HEK293T (cell line): ENCODE measurements around the gene DLG1.

Experiments
- CTCF ChIA-PET: fragments of 350-600 bp; formaldehyde crosslinking; extraction: SDS; loops from one replicate; lab custom pipeline; 2021; ENCODE audit warnings: antibody characterized with exemption, inconsistent platforms; lab: Yijun Ruan, JAX
- POLR2A ChIA-PET: fragments of 350-600 bp; formaldehyde crosslinking; extraction: SDS; loops from one replicate; lab custom pipeline; 2020; ENCODE audit warnings: antibody characterized with exemption, inconsistent platforms; lab: Yijun Ruan, JAX
- DNase-seq: peaks from one replicate; pipeline ENCODE4 v3.0.0; 2012; ENCODE audit warnings: mixed read lengths; ENCODE audit errors: extremely low spot score
- ARNT ChIP-seq: fragments of 450-650 bp; IDR thresholded peaks from 2 replicates; pipeline ENCODE4 v1.6.1; 2017; ENCODE audit warnings: mild to moderate bottlenecking
- BHLHE40 ChIP-seq: fragments of 450-650 bp; IDR thresholded peaks from 2 replicates; pipeline ENCODE4 v1.6.1; 2016; ENCODE audit warnings: mild to moderate bottlenecking, moderate library complexity, borderline replicate concordance
- CTBP1 ChIP-seq: fragments of 450-650 bp; IDR thresholded peaks from 2 replicates; pipeline ENCODE4 v1.6.1; 2016; ENCODE audit warnings: borderline replicate concordance
- ELF4 ChIP-seq: fragments of 450-650 bp; IDR thresholded peaks from 2 replicates; pipeline ENCODE4 v1.6.1; 2017; ENCODE audit warnings: antibody characterized with exemption
- FOXA1 ChIP-seq: fragments of 450-650 bp; IDR thresholded peaks from 2 replicates; pipeline ENCODE4 v1.6.1; 2016; ENCODE audit warnings: mild to moderate bottlenecking
- FOXK2 ChIP-seq: fragments of 450-650 bp; IDR thresholded peaks from 2 replicates; pipeline ENCODE4 v1.6.1; 2016; ENCODE audit warnings: mild to moderate bottlenecking
- FOXM1 ChIP-seq: fragments of 450-650 bp; IDR thresholded peaks from 2 replicates; pipeline ENCODE4 v1.6.1; 2017; ENCODE audit warnings: mild to moderate bottlenecking, borderline replicate concordance
- HDGF ChIP-seq: fragments of 450-650 bp; IDR thresholded peaks from 2 replicates; pipeline ENCODE4 v1.6.1; 2017; ENCODE audit warnings: antibody characterized with exemption, borderline replicate concordance
- L3MBTL2 ChIP-seq: fragments of 450-650 bp; conservative IDR thresholded peaks from 2 replicates; pipeline ENCODE4 v1.6.1; 2016; ENCODE audit warnings: mild to moderate bottlenecking
- LEF1 ChIP-seq: fragments of 450-650 bp; IDR thresholded peaks from 2 replicates; pipeline ENCODE4 v1.6.1; 2017; ENCODE audit warnings: mild to moderate bottlenecking, borderline replicate concordance
- NFRKB ChIP-seq: fragments of 450-650 bp; IDR thresholded peaks from 2 replicates; pipeline ENCODE4 v1.6.1; 2016; ENCODE audit warnings: mild to moderate bottlenecking, moderate library complexity
- SP1 ChIP-seq: fragments of 450-650 bp; IDR thresholded peaks from 2 replicates; pipeline ENCODE4 v1.6.1; 2017
- SUZ12 ChIP-seq: fragments of 450-650 bp; IDR thresholded peaks from 2 replicates; pipeline ENCODE4 v1.6.1; 2016; ENCODE audit warnings: mild to moderate bottlenecking
- TARDBP ChIP-seq: fragments of 450-650 bp; IDR thresholded peaks from 2 replicates; pipeline ENCODE4 v1.6.1; 2016
- ZNF384 ChIP-seq: fragments of 450-650 bp; IDR thresholded peaks from 2 replicates; pipeline ENCODE4 v1.6.1; 2016
- TF ChIP-seq, protein P1 (sequence below): fragments of 450-650 bp; IDR thresholded peaks from 2 replicates; pipeline ENCODE4 v1.6.1; 2016

Gene DLG1

DNA sequence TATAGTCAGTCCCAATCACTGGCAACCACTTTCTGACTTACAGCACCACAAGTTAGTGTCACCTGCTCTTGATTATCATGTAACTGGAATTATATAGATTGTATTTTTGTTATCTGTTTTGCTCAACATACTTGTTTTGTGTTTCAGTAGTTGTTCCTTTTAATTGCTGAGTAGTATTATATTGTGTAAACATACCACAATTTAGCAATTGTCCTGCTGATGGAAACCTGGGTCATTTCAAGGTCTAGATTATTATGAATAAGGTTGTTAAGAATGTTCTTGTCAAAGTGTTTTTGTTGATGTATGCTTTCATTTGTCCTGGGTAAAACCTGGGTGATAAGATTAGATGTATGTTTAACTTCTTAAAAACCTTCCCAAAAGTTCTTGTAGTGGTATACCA is 186.7 kb downstream of the DLG1 start:
- CTCF ChIA-PET = no interaction called here
- TF ChIP-seq SP1 = no peak
- no peak for TF ChIP-seq NFRKB
- no peak for TF ChIP-seq ELF4
- TF ChIP-seq LEF1 = no peak
- no peak for TF ChIP-seq FOXK2
- no peak for TF ChIP-seq CTBP1
- no peak for TF ChIP-seq L3MBTL2
- no peak for TF ChIP-seq BHLHE40
- no peak for TF ChIP-seq TARDBP
- no peak for TF ChIP-seq ZNF384
- no peak for DNase-seq
- POLR2A ChIA-PET = no interaction called here

GRCh38 chr3:197105786-197106185 is 192.6 kb downstream of the DLG1 start:
- TF ChIP-seq HDGF (no peak), BHLHE40 (no peak), ARNT (no peak), SP1 (no peak), CTBP1 (no peak), ZNF384 (no peak), LEF1 (no peak), NFRKB (no peak), L3MBTL2 (no peak), SUZ12 (no peak), FOXM1 (no peak), FOXA1 (no peak)
- TF ChIP-seq, protein P1, sequence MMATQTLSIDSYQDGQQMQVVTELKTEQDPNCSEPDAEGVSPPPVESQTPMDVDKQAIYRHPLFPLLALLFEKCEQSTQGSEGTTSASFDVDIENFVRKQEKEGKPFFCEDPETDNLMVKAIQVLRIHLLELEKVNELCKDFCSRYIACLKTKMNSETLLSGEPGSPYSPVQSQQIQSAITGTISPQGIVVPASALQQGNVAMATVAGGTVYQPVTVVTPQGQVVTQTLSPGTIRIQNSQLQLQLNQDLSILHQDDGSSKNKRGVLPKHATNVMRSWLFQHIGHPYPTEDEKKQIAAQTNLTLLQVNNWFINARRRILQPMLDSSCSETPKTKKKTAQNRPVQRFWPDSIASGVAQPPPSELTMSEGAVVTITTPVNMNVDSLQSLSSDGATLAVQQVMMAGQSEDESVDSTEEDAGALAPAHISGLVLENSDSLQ = no peak
- ChIA-PET CTCF (no interaction called here), POLR2A (no interaction called here)
- DNase-seq = no peak

DNA sequence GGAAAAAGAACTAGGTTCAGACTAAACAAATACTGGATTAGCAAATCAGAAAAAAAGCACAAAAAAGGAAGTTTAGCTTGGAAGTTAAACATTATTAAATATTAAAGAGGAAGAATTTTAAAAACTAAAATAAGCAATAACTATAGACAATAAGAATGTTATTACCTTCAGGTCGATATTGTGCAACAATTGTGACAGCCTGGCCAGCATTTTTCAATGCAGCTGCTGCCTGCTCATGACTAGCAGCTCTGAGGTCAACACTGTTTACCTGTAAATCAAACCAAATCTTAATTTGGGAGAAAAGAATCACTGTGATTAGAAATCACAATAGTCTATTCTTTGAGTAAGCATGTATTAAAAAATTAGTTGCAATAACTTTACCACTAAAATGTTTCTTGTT is 193.7 kb downstream of the DLG1 start:
- DNase-seq = no peak
- TF ChIP-seq TARDBP (no peak), FOXA1 (no peak), LEF1 (no peak), FOXK2 (no peak), BHLHE40 (no peak), SUZ12 (no peak), NFRKB (no peak), L3MBTL2 (no peak), SP1 (no peak), CTBP1 (no peak), ELF4 (no peak), FOXM1 (no peak)
- TF ChIP-seq, protein P1 = no peak
- ChIA-PET POLR2A (no interaction called here), CTCF (interaction anchor here (0.7 kb wide), 1 partner anchor 38 kb away, joined by 3 read pairs; no protein-coding TSS in a partner anchor)

DNA sequence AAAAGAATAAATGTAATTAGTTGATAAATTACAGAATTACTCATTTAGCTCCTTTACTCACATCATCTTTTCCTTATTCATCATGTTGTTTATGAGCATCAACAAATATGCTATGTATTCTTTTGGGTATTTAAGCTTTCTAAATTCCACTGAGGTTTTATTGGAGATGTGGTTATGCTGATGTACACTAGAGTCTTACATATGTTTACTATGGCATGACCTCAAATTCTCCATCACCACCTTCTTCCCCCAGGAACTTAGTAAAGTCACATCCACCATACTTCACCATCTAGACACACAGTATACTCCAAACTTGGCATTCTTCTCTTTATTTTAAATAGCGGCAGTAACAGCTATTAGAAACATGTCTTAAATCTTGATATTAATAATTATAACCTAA is 194.6 kb downstream of the DLG1 start:
- ChIA-PET CTCF (no interaction called here), POLR2A (no interaction called here)
- TF ChIP-seq FOXK2 (no peak), SUZ12 (no peak)
- no peak for DNase-seq

DNA sequence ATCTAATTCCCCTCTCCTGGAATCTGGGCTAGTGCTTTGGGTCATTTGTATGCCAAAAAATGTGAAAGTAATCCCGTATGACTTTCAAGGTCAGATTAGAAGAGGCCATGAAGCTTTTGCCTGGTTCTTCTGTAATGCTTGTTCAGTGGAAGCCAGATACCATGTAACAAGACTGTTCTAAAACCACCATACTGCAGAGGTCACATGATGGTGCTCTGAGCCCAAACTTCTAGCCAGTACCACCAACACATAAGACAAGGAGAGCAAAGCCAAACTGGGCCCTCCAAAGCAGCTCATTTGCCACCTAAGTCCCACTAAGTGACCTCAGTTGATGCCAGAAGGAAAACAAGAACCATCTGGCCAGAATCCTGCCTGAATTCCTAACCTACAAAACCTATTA is 204.5 kb downstream of the DLG1 start:
- no peak for DNase-seq
- no peak for TF ChIP-seq NFRKB
- TF ChIP-seq ZNF384 = no peak
- TF ChIP-seq ELF4 = no peak
- TF ChIP-seq BHLHE40 = no peak
- CTCF ChIA-PET = no interaction called here
- POLR2A ChIA-PET = no interaction called here

GRCh38 chr3:197088370-197088769 is 210.0 kb downstream of the DLG1 start:
- ChIA-PET CTCF (no interaction called here), POLR2A (no interaction called here)
- no peak for TF ChIP-seq L3MBTL2
- TF ChIP-seq TARDBP = no peak
- TF ChIP-seq NFRKB = no peak
- no peak for TF ChIP-seq SP1
- TF ChIP-seq FOXM1 = no peak
- no peak for TF ChIP-seq FOXK2
- TF ChIP-seq SUZ12 = no peak
- TF ChIP-seq, protein P1 = no peak
- no peak for TF ChIP-seq LEF1
- TF ChIP-seq FOXA1 = no peak
- TF ChIP-seq BHLHE40 = no peak
- no peak for TF ChIP-seq CTBP1
- no peak for TF ChIP-seq ELF4
- TF ChIP-seq HDGF = no peak
- no peak for TF ChIP-seq ZNF384
- TF ChIP-seq ARNT = no peak
- DNase-seq = no peak

- ChIA-PET POLR2A (no interaction called here), CTCF (no interaction called here)
- TF ChIP-seq ARNT = no peak
- no peak for TF ChIP-seq TARDBP
- no peak for TF ChIP-seq SP1
- DNase-seq = no peak
These were observed 213.3 kb downstream of the DLG1 start for GRCh38 chr3:197085137-197085536.
